Upper lobe of left lung (tissue), 6 donors: ENCODE measurements around the gene SLC11A2. TPM values are rescaled to one million over a fixed set of nuclear protein-coding genes. Genes with fewer than 3 reads are reported as not detected.
"Not testable (repeated sequence)": the region's sequence is repeated elsewhere in the genome, so short reads cannot be mapped to it uniquely, and the experiment has no call there.

Source experiments
- ATAC-seq, 2 donors: fragments of 200-7000 bp; cut with Tn5 transposase; one replicate each; pipeline ENCODE4 v1.9.1; 2022; ENCODE audit warnings: mild to moderate bottlenecking in 2 of 2, moderate library complexity in 2 of 2; ENCODE audit not compliant: low FRiP score in 2 of 2
- DNase-seq, 2 donors: peaks; one replicate each; pipeline ENCODE4 v3.0.0-alpha.2; 2019 to 2020
- H3K27ac ChIP-seq, 4 donors: fragments of 200-600 bp; sonication (generic); one replicate each; pipeline ENCODE4 v1.5.1; 2016 to 2019
- H3K27me3 ChIP-seq, 4 donors: fragments of 200-600 bp; sonication (generic); one replicate each; pipeline ENCODE4 v1.5.1; 2017 to 2019
- H3K36me3 ChIP-seq, 4 donors: fragments of 200-600 bp; sonication (generic); one replicate each; pipeline ENCODE4 v1.5.1; 2016 to 2019
- H3K4me1 ChIP-seq, 4 donors: fragments of 200-600 bp; sonication (generic); one replicate each; pipeline ENCODE4 v1.5.1; 2018 to 2019
- H3K4me3 ChIP-seq, 4 donors: fragments of 200-600 bp; sonication (generic); one replicate each; pipeline ENCODE4 v1.5.1; 2017 to 2019; ENCODE audit warnings: mild to moderate bottlenecking in 2 of 4, moderate library complexity in 1 of 4
- H3K9me3 ChIP-seq, 4 donors: fragments of 200-600 bp; sonication (generic); one replicate each; pipeline ENCODE4 v1.5.1; 2018 to 2019
- CTCF ChIP-seq, 6 experiments: fragments of 450-650 bp in 4 of 6; fragments of 200-600 bp in 2 of 6; sonication (generic) in 2 of 6; IDR thresholded peaks; one replicate each; pipeline ENCODE4 v1.5.1; 2016 to 2019; ENCODE audit warnings: antibody characterized with exemption in 6 of 6
- EP300 ChIP-seq, 4 donors: sonication (generic); formaldehyde crosslinking; IDR thresholded peaks; one replicate each; pipeline ENCODE4 v1.5.1; 2017; ENCODE audit warnings: antibody characterized with exemption in 4 of 4, control low read depth in 2 of 4
- POLR2A ChIP-seq, 4 donors: fragments of 450-650 bp; IDR thresholded peaks; one replicate each; pipeline ENCODE4 v1.5.1; 2016 to 2017; ENCODE audit warnings: antibody characterized with exemption in 4 of 4, mild to moderate bottlenecking in 2 of 4
- POLR2AphosphoS5 ChIP-seq, 2 donors: sonication (generic); formaldehyde crosslinking; IDR thresholded peaks; one replicate each; pipeline ENCODE4 v1.5.1; 2017; ENCODE audit warnings: antibody characterized with exemption in 2 of 2
- WGBS, 2 donors: methylation state at CpG; one replicate each; pipeline ENCODE4 v1.1.5; 2017 to 2018; 5-methylcytosine and 5-hydroxymethylcytosine counted together
- total RNA-seq, 6 donors: library from RNA; depleted of rRNA in 4 of 6; stranded (reverse); fragments of >200 nt in 4 of 6; gene quantifications; one replicate each; pipeline versions ENCODE4 v1.1.0 to v1.2.1, GENCODE V29; 2016 to 2021
- donor health status: DM: no; HTN: no; CAD: no; lungs with moderate emphysema.
- donor health status: DM: no; HTN: yes; CAD: no; lungs with severe emphysema.

The SLC11A2 gene
- total RNA-seq, 6 donors from 2014 or later, result 67.3 to 110 (median 87.0) TPM

GRCh38 chr12:50960130-50960529, 66.1 kb downstream of the SLC11A2 start:
- H3K4me1 ChIP-seq, result no peaks in the 10 kb centered on the region
- TF ChIP-seq POLR2AphosphoS5 (IDR thresholded peaks at IDR 0.05) (no peak), POLR2A (IDR thresholded peaks at IDR 0.05) (no peak), EP300 (IDR thresholded peaks at IDR 0.05) (no peak), CTCF (IDR thresholded peaks at IDR 0.05) (no peak)
- no peak overlapping the region for H3K4me3 ChIP-seq
- no peaks in the 10 kb centered on the region for H3K9me3 ChIP-seq
- no peak overlapping the region for H3K27ac ChIP-seq
- H3K27me3 ChIP-seq, result no peaks in the 10 kb centered on the region
- no peak for DNase-seq
- no peaks in the 10 kb centered on the region for H3K36me3 ChIP-seq
- no peak for ATAC-seq

GRCh38 chr12:50955697-50956096, 70.5 kb downstream of the SLC11A2 start:
- TF ChIP-seq EP300 (IDR thresholded peaks at IDR 0.05) (no peak), POLR2AphosphoS5 (IDR thresholded peaks at IDR 0.05) (no peak), POLR2A (IDR thresholded peaks at IDR 0.05) (no peak), CTCF (IDR thresholded peaks at IDR 0.05) (no peak)
- Histone ChIP-seq H3K4me3 (no peak overlapping the region), H3K27me3 (no peaks in the 10 kb centered on the region), H3K4me1 (no peaks in the 10 kb centered on the region), H3K9me3 (no peaks in the 10 kb centered on the region), H3K27ac (no peak overlapping the region), H3K36me3 (no peaks in the 10 kb centered on the region)
- ATAC-seq, result no peak
- 67 to 70% methylated on average over 2 of the region's 2 CpGs for WGBS, 2 donors
- no peak for DNase-seq

- H3K4me1 ChIP-seq, result no peaks in the 10 kb centered on the region
- ATAC-seq (no peak), DNase-seq (no peak)
- no peak overlapping the region for H3K27ac ChIP-seq
- H3K4me3 ChIP-seq, result no peak overlapping the region
- WGBS, 2 donors, result 90 to 94% methylated on average over 1 of the region's 1 CpG
- H3K27me3 ChIP-seq, result no peaks in the 10 kb centered on the region
- H3K36me3 ChIP-seq, result no peaks in the 10 kb centered on the region
- no peaks in the 10 kb centered on the region for H3K9me3 ChIP-seq
- no peak for TF ChIP-seq EP300 (IDR thresholded peaks at IDR 0.05)
- TF ChIP-seq POLR2AphosphoS5 (IDR thresholded peaks at IDR 0.05), result no peak
- no peak for TF ChIP-seq CTCF (IDR thresholded peaks at IDR 0.05)
- TF ChIP-seq POLR2A (IDR thresholded peaks at IDR 0.05), result no peak
These were observed 70.9 kb downstream of the SLC11A2 start for GRCh38 chr12:50955288-50955687.

- H3K4me3 ChIP-seq, DNase-seq, H3K27me3 ChIP-seq, H3K27ac ChIP-seq, H3K4me1 ChIP-seq, H3K36me3 ChIP-seq, ATAC-seq, H3K9me3 ChIP-seq: not testable (repeated sequence)
- WGBS, 2 donors, result 89 to 90% methylated on average over 2 of the region's 2 CpGs
These were observed 71.4 kb downstream of the SLC11A2 start for GRCh38 chr12:50954789-50955188.

- Histone ChIP-seq H3K4me1 (no peaks in the 10 kb centered on the region), H3K27ac (no peak overlapping the region), H3K36me3 (no peaks in the 10 kb centered on the region), H3K9me3 (no peaks in the 10 kb centered on the region), H3K4me3 (no peak overlapping the region), H3K27me3 (no peaks in the 10 kb centered on the region)
- TF ChIP-seq CTCF (IDR thresholded peaks at IDR 0.05) (no peak), POLR2AphosphoS5 (IDR thresholded peaks at IDR 0.05) (no peak), POLR2A (IDR thresholded peaks at IDR 0.05) (no peak), EP300 (IDR thresholded peaks at IDR 0.05) (no peak)
- WGBS, 2 donors, result 88% methylated on average over 7 of the region's 7 CpGs
- ATAC-seq, result no peak
- no peak for DNase-seq
These were observed 73.1 kb downstream of the SLC11A2 start for GRCh38 chr12:50953047-50953446.
